ENCODE results near the gene ACOX2.

ACOX2 gene

GRCh38 chr3:58494107-58494506, 42.9 kb downstream of the ACOX2 start:
- no peaks in the 10 kb centered on the region for H3F3A ChIP-seq (ENCODE audit: low read depth)
- H2AFZ ChIP-seq (ENCODE audit: low read length): no peak overlapping the region
- peak overlapping the region; percentile 79 for H3K9ac ChIP-seq (ENCODE audit: low read depth, low read length, poor library complexity, severe bottlenecking)
- H3K4me3 ChIP-seq (ENCODE audit: low read length, poor library complexity, severe bottlenecking): peak overlapping the region; percentile 82
- H3K27me3 ChIP-seq (ENCODE audit: insufficient read depth, low read length, poor library complexity, severe bottlenecking): no peaks in the 10 kb centered on the region
- peaks cover 39% of the 10 kb centered on the region for H3K4me1 ChIP-seq (ENCODE audit: insufficient read depth, low read length, poor library complexity, severe bottlenecking)
- peaks cover 35% of the 10 kb centered on the region for H4K20me1 ChIP-seq (ENCODE audit: insufficient read depth, low read length, poor library complexity, severe bottlenecking)
- no peaks in the 10 kb centered on the region for H3K36me3 ChIP-seq (ENCODE audit: insufficient read depth, low read length)
- H3K9me3 ChIP-seq (ENCODE audit: insufficient read depth, low read depth, low read length): no peaks in the 10 kb centered on the region
- no peaks in the 10 kb centered on the region for H3K9me2 ChIP-seq (replicated peaks; ENCODE audit: low read depth, low read length)
- TF ChIP-seq EZH2phosphoT487 (IDR thresholded peaks at IDR 0.05; ENCODE audit: borderline replicate concordance) (no peak), CTCF (conservative IDR thresholded peaks at IDR 0.05; ENCODE audit: low read length) (no peak)
- peak overlapping the region; percentile 92 for H3K4me2 ChIP-seq (ENCODE audit: low read depth, low read length, poor library complexity, severe bottlenecking)
- H3K79me2 ChIP-seq (ENCODE audit: insufficient read depth, low read length): peaks cover 48% of the 10 kb centered on the region

GRCh38 chr3:58492494-58492905, 44.5 kb downstream of the ACOX2 start:
- Histone ChIP-seq H3K9ac (ENCODE audit: low read depth, low read length, poor library complexity, severe bottlenecking) (peak overlapping the region; percentile 79), H3K36me3 (ENCODE audit: insufficient read depth, low read length) (no peaks in the 10 kb centered on the region), H3K9me2 (replicated peaks; ENCODE audit: low read depth, low read length) (no peaks in the 10 kb centered on the region), H3K79me2 (ENCODE audit: insufficient read depth, low read length) (peaks cover 47% of the 10 kb centered on the region), H3K4me2 (ENCODE audit: low read depth, low read length, poor library complexity, severe bottlenecking) (peak overlapping the region; percentile 92), H3F3A (ENCODE audit: low read depth) (no peaks in the 10 kb centered on the region), H3K4me3 (ENCODE audit: low read length, poor library complexity, severe bottlenecking) (peak overlapping the region; percentile 82), H3K4me1 (ENCODE audit: insufficient read depth, low read length, poor library complexity, severe bottlenecking) (peaks cover 39% of the 10 kb centered on the region), H4K20me1 (ENCODE audit: insufficient read depth, low read length, poor library complexity, severe bottlenecking) (peaks cover 35% of the 10 kb centered on the region), H3K9me3 (ENCODE audit: insufficient read depth, low read depth, low read length) (no peaks in the 10 kb centered on the region), H2AFZ (ENCODE audit: low read length) (peak overlapping the region; percentile 48; the same call in 1 of the 2 replicates), H3K27me3 (ENCODE audit: insufficient read depth, low read length, poor library complexity, severe bottlenecking) (no peaks in the 10 kb centered on the region)
- TF ChIP-seq EZH2phosphoT487 (IDR thresholded peaks at IDR 0.05; ENCODE audit: borderline replicate concordance) (no peak), CTCF (conservative IDR thresholded peaks at IDR 0.05; ENCODE audit: low read length) (no peak)

GRCh38 chr3:58491506-58492402, 45.2 kb downstream of the ACOX2 start, which contains the start of gene KCTD6:
TSS of gene KCTD6 (plus strand) at chr3:58492096. CDS start at chr3:58498756, 6,660 bp downstream.
- H4K20me1 ChIP-seq (ENCODE audit: insufficient read depth, low read length, poor library complexity, severe bottlenecking): peaks cover 35% of the 10 kb centered on the region
- no peaks in the 10 kb centered on the region for H3K27me3 ChIP-seq (ENCODE audit: insufficient read depth, low read length, poor library complexity, severe bottlenecking)
- peaks cover 45% of the 10 kb centered on the region for H3K79me2 ChIP-seq (ENCODE audit: insufficient read depth, low read length)
- peak within 1 kb of the TSS; percentile 92 for H3K4me2 ChIP-seq (ENCODE audit: low read depth, low read length, poor library complexity, severe bottlenecking)
- H3K9me2 ChIP-seq (replicated peaks; ENCODE audit: low read depth, low read length): no peaks in the 10 kb centered on the region
- TF ChIP-seq EZH2phosphoT487 (IDR thresholded peaks at IDR 0.05; ENCODE audit: borderline replicate concordance): no peak
- peak; percentile 54 for TF ChIP-seq CTCF (conservative IDR thresholded peaks at IDR 0.05; ENCODE audit: low read length)
- H3K36me3 ChIP-seq (ENCODE audit: insufficient read depth, low read length): no peaks in the 10 kb centered on the region
- peaks cover 36% of the 10 kb centered on the region for H3K4me1 ChIP-seq (ENCODE audit: insufficient read depth, low read length, poor library complexity, severe bottlenecking)
- no peaks in the 10 kb centered on the region for H3F3A ChIP-seq (ENCODE audit: low read depth)
- H2AFZ ChIP-seq (ENCODE audit: low read length): peak within 1 kb of the TSS; percentile 52
- peak within 1 kb of the TSS; percentile 79 for H3K9ac ChIP-seq (ENCODE audit: low read depth, low read length, poor library complexity, severe bottlenecking)
- peak within 1 kb of the TSS; percentile 82 for H3K4me3 ChIP-seq (ENCODE audit: low read length, poor library complexity, severe bottlenecking)
- no peaks in the 10 kb centered on the region for H3K9me3 ChIP-seq (ENCODE audit: insufficient read depth, low read depth, low read length)
